Measurements from ENCODE around the gene PRKCH.

Gene PRKCH

GRCh38 chr14:61279082-61279481 is 42.3 kb upstream of the PRKCH start:
- Histone ChIP-seq H3K4me3 (replicated peaks; ENCODE audit: insufficient read depth, low read length) (no peak overlapping the region), H3K27me3 (ENCODE audit: insufficient read depth, poor library complexity, severe bottlenecking) (peaks cover 45% of the 10 kb centered on the region), H3K27ac (replicated peaks) (no peak overlapping the region)
- DNase-seq (ENCODE audit: low read depth in 1 of 2, low spot score in 1 of 2): no peak
- TF ChIP-seq POLR2AphosphoS5 (IDR thresholded peaks at IDR 0.05; ENCODE audit: low read depth) (no peak), CTCF (IDR thresholded peaks at IDR 0.05; ENCODE audit: insufficient read depth, low read length) (no peak), GABPA (IDR thresholded peaks at IDR 0.05; ENCODE audit: low read depth) (no peak), REST (IDR thresholded peaks at IDR 0.05; ENCODE audit: insufficient replicate concordance, low read depth) (no peak), SPI1 (IDR thresholded peaks at IDR 0.05; ENCODE audit: borderline replicate concordance, low read depth) (no peak)

- peaks cover 49% of the 10 kb centered on the region for H3K27me3 ChIP-seq (ENCODE audit: insufficient read depth, poor library complexity, severe bottlenecking)
- no peak overlapping the region for H3K27ac ChIP-seq (replicated peaks)
- no peak overlapping the region for H3K4me3 ChIP-seq (replicated peaks; ENCODE audit: insufficient read depth, low read length)
- no peak for TF ChIP-seq SPI1 (IDR thresholded peaks at IDR 0.05; ENCODE audit: borderline replicate concordance, low read depth)
- no peak for TF ChIP-seq CTCF (IDR thresholded peaks at IDR 0.05; ENCODE audit: insufficient read depth, low read length)
- no peak for TF ChIP-seq GABPA (IDR thresholded peaks at IDR 0.05; ENCODE audit: low read depth)
- no peak for TF ChIP-seq POLR2AphosphoS5 (IDR thresholded peaks at IDR 0.05; ENCODE audit: low read depth)
- TF ChIP-seq REST (IDR thresholded peaks at IDR 0.05; ENCODE audit: insufficient replicate concordance, low read depth): no peak
- no peak for DNase-seq (ENCODE audit: low read depth in 1 of 2, low spot score in 1 of 2)
Measured at GRCh38 chr14:61280092-61280525, 41.3 kb upstream of the PRKCH start.

- TF ChIP-seq SPI1 (IDR thresholded peaks at IDR 0.05; ENCODE audit: borderline replicate concordance, low read depth): no peak
- no peak for TF ChIP-seq POLR2AphosphoS5 (IDR thresholded peaks at IDR 0.05; ENCODE audit: low read depth)
- TF ChIP-seq REST (IDR thresholded peaks at IDR 0.05; ENCODE audit: insufficient replicate concordance, low read depth): no peak
- DNase-seq (ENCODE audit: low read depth in 1 of 2, low spot score in 1 of 2): no peak
- peaks cover 53% of the 10 kb centered on the region for H3K27me3 ChIP-seq (ENCODE audit: insufficient read depth, poor library complexity, severe bottlenecking)
- no peak overlapping the region for H3K4me3 ChIP-seq (replicated peaks; ENCODE audit: insufficient read depth, low read length)
- H3K27ac ChIP-seq (replicated peaks): no peak overlapping the region
Measured at GRCh38 chr14:61280526-61281185, 40.7 kb upstream of the PRKCH start.
